HG03280 (cell line): ENCODE data around the gene CPM.

Source experiments
- ATAC-seq: cut with Tn5 transposase; IDR thresholded peaks from one replicate; pipeline ENCODE4 v1.9.1; 2021; ENCODE audit warnings: mild to moderate bottlenecking, moderate library complexity; ENCODE audit not compliant: unreplicated experiment

The CPM gene

DNA sequence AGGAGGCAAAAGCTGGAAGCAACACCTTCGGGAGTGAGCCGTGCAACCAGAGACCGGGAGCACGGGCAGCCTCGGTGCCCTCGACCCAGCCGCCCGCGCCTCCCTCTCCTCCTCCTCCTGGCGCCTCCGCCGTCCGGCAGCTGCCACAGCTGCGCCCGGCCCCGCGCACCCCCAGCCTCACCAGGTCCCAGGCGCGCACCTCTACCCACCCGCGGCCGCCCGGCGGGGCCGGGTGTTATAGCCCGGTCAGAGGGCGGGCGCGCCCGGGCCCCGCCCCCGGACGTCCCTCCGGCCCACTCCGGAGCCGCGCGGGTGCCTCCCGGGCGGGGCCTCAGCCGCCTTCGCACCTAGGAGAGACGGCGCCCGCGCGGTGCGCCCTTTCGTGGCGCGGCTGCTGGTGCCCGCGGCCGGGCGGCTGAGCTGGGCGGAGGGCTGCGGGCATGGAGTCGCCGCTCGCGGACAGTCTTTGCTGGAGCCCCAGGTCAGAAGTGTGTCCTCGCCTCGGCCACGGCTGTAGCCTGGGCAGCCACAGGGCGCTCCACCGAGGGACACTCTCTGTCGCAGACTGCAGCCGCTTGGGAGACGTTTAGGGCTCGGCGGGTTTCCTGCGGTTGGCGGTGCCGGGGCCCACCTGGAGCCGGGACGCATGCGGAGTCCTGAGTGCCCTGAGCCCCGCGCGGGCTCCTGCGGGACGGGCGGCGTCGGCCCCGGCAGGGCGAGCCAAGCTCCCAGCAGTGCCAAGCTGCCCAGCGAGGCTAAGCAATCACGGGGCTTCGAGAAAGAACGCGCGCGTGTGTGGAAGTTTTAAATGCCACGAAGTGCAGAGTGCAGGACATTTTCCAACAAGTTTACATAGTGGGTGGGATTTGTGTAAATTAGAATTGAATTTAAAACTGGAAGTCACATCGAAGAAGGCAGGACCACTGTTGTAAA is at the start of gene CPM:
Gene CPM, minus strand, starts transcription at position 211 of the 933 bp plus-strand sequence. CDS start 334 bp downstream, outside the sequence.
- peak; percentile 97 for ATAC-seq

DNA sequence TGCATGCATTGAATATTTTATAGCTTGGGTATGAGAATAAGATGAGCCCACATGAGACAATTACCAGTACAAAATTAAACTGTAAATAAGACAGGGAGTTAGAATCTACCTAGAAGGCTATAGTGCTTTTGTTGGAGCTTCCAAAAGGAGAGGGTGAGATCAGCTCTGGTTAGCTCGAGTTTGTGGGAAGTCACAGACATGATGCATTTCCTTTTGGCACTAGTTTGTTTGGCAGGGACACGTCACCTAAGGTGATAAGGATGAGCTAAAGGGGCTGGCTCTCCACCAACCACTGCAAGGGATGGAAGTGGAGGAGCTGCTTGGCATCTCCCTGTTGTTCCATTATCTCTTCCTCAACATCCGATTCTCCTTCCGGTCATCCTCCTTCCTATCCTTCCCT is 48.5 kb upstream of the CPM start:
- ATAC-seq, result no peak

DNA sequence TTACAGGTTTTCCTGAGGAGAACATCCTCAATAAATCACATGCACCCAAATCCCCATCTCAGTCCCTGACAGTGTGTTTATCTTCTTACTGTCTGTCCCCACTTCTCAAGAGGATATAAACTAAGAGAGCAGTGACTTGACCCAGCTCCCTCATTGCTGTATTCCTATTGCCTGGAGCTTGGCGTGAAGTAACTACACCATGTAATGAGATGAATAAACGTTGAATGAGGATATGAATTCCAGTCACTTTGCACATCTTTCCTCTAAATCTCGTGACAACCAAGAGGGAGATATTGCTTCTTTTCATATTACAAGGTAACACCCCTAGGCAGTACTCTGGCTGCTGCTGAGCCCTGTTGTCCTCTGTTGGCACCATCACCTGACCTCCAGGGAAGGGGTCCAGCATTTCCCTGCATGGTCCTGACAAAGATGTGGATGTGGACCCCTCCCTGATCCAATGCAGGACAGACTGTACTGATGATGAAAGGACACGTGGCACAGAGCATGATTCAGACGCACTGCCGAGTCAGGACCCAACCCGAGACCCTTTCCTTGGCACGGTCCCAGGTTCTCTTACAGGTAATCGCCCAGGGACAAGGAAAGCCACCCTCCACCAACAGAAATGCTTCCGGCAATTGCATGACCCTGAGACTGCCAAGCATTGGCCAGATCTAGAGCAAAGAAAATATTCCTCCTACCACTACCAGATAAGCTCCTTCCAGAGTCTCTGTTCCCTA is 47.7 kb upstream of the CPM start:
- no peak for ATAC-seq

DNA sequence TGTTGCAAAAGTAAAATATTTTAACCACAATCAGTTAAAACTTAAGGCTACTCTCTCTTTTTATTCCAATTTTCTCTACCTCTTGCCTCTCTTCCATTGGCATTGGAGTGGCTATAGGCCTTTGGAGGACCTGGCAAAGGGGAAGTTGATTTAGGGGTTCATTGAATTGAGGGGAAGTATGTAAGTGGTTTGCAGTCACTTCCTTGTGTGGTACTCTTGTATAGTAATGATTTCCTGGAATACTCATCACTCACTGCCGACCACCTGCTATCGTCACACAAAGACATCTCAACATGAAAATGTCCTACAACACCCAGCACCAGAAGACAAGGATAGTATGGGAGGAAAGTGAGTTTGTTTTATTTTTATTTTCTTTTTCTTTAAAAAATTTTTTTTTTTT is 45.7 kb upstream of the CPM start:
- no peak for ATAC-seq

DNA sequence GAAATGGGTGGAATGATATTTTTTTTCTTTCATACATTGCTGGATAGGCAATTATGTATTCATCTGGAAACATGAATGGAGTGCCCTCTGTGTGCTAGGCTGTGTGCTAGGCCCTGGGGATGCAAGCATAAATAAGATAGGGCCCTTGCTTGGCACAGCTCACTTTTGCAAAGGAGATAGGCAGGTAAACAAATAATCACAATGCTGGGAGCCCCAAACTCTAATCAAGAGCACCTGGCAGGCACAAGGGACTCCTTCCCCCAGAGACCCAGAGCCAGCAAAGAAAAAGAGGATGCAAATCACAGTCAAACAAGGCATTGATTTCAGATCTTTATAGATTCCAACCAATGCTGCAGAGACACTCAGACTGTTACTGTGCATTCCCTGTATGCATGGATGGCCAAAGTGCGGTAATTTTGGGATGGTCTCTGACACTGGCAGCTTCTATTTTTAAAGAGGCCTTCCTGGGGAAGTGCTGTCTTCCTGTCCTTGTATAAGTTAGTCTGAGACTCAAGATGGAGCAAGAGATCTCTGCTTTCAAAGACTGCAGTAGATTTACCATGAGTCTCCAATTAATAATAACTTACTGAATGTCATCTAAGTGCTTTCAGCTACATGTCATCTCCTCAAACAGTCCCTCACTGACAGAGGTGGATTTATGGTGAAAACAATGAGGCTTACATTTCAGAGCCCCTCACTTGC is 45.1 kb upstream of the CPM start:
- no peak for ATAC-seq

DNA sequence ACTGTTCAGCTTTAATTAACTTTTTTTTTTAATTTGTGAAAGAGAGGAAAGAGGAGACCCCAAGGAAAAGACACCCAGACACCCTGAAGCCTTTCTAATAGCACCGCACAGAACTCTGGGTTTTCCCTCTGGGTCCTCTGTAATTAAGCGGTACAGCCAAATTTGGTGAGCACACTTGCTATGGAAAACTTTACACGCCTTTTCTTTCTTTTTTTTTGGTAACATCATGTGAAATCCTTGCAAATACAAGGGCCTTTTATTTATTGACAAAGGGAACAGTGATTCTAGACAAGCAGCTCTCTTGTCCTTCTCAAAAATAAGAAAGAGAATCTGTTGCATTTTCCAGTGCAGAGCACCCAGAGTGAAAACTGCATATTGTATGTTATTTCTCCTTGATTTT is 44.4 kb upstream of the CPM start:
- no peak for ATAC-seq

DNA sequence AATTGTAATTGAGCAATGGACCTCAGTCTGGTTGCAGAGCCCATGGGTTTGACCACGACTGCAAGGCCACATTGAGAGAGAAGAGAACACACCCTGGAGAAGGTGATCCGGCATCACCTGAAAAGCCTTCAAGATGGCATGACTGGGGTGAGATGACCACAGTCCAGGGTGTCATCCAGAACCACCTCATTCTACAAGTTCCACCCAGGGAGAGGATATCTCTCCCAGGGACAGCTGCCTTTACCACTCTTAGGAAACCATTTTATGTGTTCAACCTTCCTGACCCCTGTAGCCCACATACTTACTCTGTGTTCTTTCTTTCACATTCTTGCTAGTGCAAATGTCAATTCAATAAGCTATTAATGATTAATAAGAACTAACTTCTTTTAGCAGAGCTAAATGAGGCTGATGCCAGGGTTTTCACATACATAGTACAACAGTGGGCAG is 43.4 kb upstream of the CPM start:
- no peak for ATAC-seq

DNA sequence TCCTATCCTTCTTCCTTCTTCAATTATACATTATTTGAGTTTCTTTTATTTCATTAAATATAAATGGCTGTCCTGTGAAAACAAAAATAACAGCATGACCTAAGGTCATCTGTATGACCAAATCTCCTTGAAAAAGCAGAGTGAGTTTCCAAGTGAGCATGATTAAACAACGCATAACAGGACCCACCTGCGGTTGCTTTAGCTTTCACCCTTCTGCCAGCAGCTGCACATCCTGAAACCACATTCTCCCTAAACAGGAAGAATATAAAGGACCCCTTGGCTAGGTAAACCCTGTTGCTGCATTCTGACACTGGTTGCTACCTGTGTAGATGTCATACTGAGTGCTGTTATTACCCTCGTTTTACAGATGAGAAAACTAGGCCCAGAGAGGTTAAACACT is 42.8 kb upstream of the CPM start:
- ATAC-seq, result no peak

DNA sequence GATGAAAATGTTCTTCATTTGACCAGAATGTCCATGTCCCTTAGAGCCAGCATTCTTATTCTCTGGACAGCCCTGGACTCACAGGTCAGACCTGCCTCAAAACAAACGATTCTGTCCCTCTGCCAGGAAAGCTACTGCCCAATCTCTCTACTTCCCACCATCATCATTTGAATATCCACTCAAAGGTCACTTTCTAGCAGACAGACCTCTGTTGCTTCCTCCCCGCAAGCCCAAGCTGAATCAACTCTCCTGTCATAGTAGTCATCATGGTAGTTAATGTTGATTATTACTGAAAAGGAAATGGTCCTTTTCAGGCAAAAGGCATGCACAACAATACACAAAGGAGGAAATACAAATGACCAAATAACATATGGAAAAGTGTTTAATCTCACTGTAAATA is 39.6 kb upstream of the CPM start:
- no peak for ATAC-seq

DNA sequence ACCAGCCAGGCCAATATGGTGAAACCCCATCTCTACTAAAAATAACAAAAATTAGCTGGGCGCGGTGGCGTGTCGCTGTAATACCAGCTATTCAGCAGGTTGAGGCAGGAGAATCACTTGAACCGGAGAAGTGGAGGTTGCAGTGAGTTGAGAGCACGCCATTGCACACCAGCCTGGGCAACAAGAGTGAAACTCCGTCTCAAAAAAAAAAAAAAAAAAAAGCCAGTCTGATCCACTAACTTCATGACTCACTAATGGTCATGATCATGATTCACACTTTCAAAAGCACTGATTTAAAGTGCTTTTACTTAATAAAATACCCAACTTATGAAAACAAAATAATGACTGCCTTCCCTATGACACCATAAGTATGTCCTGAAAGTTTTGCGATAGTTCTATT is 38.4 kb upstream of the CPM start:
- no peak for ATAC-seq

DNA sequence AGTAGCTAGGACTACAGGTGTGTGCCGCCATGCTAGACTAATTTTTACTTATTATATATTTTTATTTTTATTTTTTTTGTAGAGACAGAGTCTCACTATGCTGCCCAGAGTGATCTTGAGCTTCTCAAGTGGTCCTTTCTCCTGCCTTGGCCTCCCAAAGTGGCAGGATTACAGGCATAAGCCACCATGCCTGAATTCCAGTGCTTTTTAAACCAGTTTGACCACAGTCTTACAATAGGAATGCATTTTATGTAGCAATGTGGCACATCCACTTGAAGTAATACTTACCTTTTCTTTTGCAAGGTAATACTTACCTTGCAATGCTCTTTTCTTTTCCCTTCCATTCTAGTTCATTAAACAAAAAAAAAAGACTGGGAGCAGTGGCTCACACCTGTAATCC is 38.0 kb upstream of the CPM start:
- no peak for ATAC-seq

DNA sequence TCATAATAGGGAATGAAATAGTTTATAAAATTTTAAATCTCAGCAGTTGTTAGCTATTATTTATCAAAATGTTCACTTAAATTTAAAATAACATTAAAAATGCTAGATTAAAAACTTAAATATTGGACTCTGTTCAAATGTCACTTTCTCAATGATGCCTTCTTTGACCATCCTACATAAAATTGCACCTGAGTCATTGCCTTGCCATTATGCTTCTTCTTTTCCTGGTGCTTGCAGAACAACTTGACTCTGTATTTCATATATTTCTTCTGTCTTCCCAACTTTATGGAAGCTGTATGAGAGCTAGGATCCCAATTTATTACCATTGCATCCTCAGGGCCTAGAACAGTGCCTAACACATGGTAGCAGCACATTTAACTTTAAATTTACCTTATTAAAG is 37.3 kb upstream of the CPM start:
- ATAC-seq, result no peak

DNA sequence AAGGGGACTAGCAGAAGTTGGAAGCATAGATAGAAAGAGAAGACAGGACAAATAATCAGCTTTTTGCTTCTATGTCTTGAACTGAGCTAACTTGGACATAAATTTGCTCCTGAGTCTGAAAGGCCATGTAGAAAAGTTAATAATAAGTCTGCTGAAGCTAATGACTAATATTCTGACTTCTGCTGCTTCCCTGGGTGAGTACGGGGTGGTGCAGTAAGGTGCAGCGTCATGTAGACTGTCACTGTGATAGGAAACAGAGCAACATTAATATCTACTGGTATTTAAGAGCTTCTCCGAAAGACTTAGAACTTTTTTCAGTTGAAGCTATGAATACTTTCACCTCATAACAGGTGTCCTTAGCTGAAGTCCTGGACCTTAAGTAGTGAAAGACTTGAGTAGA is 34.1 kb upstream of the CPM start:
- ATAC-seq, result no peak

DNA sequence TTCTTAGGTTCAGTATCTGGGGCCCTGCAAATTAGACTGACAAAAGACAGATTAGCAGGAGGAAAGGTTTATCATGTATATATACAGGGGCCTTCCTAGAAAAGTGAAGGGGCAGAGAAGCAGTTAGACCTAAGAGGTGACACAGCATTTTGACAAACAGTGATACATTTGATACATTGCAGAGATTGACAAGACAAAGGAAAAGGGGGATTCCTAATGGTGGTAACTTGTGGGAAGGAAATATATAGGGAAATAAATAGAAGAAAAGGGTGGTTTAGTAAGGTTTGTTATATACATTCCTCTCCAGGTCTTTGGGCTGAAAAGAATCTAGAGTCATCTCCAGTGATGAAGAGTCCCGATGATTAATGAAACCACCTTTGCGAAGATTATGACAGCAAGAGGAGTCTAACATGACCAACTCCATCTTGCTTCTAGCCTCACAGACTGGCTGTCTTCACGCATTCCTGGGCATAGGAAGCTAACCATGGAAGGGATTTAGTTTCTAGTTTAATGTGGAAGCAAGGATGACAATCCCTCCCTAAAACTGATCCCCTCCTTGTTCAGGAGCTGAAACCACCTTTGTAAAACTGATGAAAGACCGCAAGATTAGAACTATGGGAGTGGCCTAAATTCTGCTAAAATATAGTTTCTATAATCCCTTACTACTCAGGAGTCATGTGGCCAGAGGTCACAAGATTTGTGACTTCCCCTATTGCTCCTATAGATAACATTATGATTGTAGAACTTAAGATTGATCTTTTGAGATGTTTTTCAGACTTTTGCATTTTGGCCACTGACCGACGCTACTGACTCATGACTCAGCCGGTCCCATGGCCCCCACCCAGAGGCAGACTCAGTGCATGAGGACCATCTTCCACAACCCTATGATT is 31.1 kb upstream of the CPM start:
- no peak for ATAC-seq

DNA sequence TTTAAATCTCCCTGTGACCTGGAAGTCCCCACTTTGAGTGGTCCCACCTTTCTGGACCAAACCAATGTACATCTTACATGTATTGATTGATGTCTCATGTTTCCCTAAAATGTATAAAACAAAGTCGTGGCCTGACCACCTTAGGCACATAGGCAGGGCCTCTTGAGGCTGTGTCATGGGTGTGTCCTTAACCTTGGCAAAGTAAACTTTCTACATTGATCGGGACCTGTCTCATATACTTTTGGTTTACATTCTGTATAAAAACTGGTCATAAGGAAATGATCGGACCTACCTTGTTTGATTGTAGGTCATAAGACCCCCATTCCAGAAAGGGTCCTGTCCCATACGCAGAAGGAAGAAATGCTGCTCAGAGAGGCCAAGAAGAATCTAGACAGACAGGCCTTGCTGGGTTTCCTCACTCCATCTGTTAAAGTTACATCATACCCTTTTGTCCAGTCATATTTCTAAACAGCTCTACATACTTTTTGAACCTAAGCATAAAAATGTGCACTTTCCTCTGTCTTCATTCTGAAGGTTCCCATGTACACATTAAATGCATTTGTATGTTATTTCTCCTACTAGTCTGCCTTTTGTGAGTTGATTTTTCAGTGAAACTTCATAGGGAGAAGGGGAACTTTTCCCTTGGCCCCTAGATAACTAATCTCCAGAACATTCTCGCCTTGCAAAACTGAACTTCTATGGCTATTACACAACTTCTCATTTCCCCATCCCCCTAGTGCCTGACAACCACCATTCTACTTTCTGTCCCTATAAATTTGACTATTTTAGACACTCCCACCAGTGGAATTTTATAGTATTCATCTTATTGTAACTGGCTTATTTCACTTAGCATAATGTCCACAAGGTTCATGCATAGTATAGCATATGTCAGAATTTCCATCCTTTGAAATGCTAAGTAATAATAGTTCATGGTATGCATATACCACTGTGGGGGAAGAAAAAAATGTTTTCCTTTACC is 30.2 kb upstream of the CPM start:
- no peak for ATAC-seq

DNA sequence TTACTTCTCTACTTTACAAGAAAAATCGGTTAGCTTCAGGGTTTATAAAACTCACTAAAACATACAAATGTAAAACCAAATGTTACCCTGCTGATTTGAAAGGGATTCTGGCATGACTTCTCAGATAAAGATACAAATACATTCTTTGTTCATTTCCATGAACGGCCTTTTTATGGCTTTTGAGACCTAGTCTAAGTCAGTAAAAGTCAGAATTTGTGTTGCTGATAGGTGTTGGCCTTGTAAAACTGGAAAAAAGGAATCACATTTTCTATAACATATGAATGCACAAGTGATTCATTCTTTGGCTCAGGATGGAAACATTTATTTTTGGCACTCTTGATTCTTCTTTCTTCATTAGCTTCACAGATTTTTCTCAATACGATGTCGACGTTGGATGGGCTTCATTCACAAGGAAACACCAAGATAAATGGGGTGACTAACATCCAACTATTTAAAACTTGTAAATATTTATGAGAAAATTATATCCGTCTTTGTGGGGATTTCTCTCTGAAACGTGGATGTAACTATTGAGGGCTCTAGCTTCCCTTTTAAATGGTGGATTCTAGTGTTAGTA is 27.0 kb upstream of the CPM start:
- no peak for ATAC-seq

DNA sequence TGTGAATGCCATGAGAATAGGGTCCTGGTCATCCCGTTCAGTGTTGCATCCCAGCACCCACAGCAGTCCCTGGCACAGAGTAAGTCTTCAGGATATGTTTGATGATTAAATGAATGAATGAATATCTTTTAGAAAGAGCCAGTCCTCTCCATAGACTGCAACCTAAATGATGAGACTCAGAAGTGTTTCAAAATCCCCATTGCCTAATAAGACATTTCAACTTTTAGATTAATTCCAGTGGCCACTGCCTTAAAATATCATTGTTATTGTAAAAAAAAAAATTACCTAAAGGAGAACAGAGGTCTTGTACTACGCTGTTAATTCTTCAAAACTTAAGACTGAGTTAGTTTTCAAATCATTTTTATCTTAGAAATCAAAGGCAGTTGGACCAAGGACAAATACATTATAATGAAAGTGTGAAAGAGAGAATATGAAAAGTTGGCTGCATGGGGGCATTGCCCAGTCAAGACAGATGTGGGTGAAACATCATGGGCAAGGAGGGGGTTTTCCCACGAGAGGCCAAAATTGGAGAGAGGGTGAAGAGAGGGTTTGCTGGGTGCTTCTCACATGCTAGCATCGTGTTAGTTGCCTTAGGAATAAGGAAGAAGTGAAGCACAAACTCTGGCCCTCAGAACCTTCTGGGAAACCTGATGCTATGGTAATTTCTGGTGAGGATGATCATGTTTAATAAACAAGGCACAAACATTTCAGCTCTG is 26.3 kb upstream of the CPM start:
- no peak for ATAC-seq

DNA sequence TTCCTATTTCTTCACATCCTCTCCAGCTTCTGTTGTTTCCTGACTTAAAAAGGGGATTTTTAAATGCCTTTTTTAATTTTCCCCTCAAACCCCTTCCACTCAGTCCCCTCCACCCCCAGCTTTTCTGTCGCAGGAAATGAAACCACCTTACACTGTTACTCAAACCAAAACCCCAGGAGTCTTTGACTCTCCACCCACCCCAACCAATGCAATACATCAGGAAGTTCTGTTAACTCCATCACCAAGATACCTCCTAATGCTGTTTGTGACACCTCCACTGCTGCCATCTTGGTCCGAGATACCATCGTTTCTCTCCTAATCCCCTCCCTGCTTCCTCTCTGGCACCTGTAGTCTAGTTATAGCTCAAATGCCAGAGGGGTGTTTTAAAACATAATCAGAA is 25.4 kb upstream of the CPM start:
- ATAC-seq, result no peak
